IMR-90 (cell line): ENCODE measurements around the gene TLCD1. TPM values are rescaled to one million over a fixed set of nuclear protein-coding genes. Genes with fewer than 3 reads are reported as not detected.

Source experiments
- ATAC-seq: fragments of 200-7000 bp; cut with Tn5 transposase; 2 replicates; pipeline ENCODE4 v1.9.1; 2020; ENCODE audit warnings: low read depth, mild to moderate bottlenecking, moderate library complexity
- BruUV-seq: library from RNA; stranded (reverse); fragments of 400-500 nt; replicated peaks from 2 replicates; lab custom pipeline; 2021; lab: Mats Ljungman, UMichigan
- CTCF ChIA-PET: fragments of 300-600 bp; formaldehyde crosslinking; extraction: SDS; loops from one replicate; lab custom pipeline; 2021; ENCODE audit warnings: antibody characterized with exemption; lab: Yijun Ruan, JAX
- POLR2A ChIA-PET: fragments of 300-600 bp; sonication (Branson Sonifier 250); formaldehyde crosslinking; loops from one replicate; lab custom pipeline; 2022; ENCODE audit warnings: antibody characterized with exemption; ENCODE audit not compliant: unreplicated experiment; lab: Charles Lee
- DNase-seq: peaks from one replicate; pipeline ENCODE4 v3.0.0; 2013
- H2AFZ ChIP-seq: replicated peaks from 2 replicates; pipeline ENCODE3; 2013; ENCODE audit warnings: low read length, mild to moderate bottlenecking; ENCODE audit not compliant: poor library complexity
- H2AK5ac ChIP-seq: 2 replicates; pipeline ENCODE4 v1.6.1; 2013; ENCODE audit warnings: low read depth, low read length, inconsistent platforms
- H2AK9ac ChIP-seq: replicated peaks from 2 replicates; pipeline ENCODE3; 2013; ENCODE audit warnings: mild to moderate bottlenecking, low read depth, low read length, moderate library complexity; ENCODE audit not compliant: poor library complexity
- H2BK120ac ChIP-seq: 2 replicates; pipeline ENCODE4 v1.6.1; 2013; ENCODE audit warnings: low read depth, low read length, inconsistent platforms
- H2BK15ac ChIP-seq: 3 replicates; pipeline ENCODE4 v1.6.1; 2013; ENCODE audit warnings: low read depth, low read length, inconsistent platforms
- H2BK20ac ChIP-seq: 2 replicates; pipeline ENCODE4 v1.6.1; 2013; ENCODE audit warnings: low read depth, mild to moderate bottlenecking, inconsistent platforms, low read length, moderate library complexity
- H2BK5ac ChIP-seq: 2 replicates; pipeline ENCODE4 v1.6.1; 2013; ENCODE audit warnings: mild to moderate bottlenecking, low read depth, low read length, inconsistent platforms; ENCODE audit not compliant: poor library complexity, severe bottlenecking
- H3K14ac ChIP-seq: replicated peaks from 2 replicates; pipeline ENCODE4 v1.6.1; 2013; ENCODE audit warnings: low read depth, low read length, inconsistent platforms
- H3K18ac ChIP-seq: 2 replicates; pipeline ENCODE4 v1.6.1; 2013; ENCODE audit warnings: low read depth, low read length, control low read depth
- H3K23ac ChIP-seq: 2 replicates; pipeline ENCODE4 v1.6.1; 2013; ENCODE audit warnings: low read depth, low read length, inconsistent platforms
- H3K27ac ChIP-seq: 2 replicates; pipeline ENCODE4 v1.5.1; 2013; ENCODE audit warnings: mild to moderate bottlenecking, control low read depth, low read length; ENCODE audit not compliant: insufficient read depth
- H3K27me3 ChIP-seq: 2 replicates; pipeline ENCODE4 v1.6.1; 2013; ENCODE audit warnings: low read length; ENCODE audit not compliant: control insufficient read depth, insufficient read depth
- H3K36me3 ChIP-seq: 2 replicates; pipeline ENCODE4 v1.6.1; 2013; ENCODE audit warnings: low read length, mixed read lengths; ENCODE audit not compliant: control insufficient read depth, insufficient read depth
- H3K4ac ChIP-seq: 2 replicates; pipeline ENCODE4 v1.6.1; 2013; ENCODE audit warnings: low read depth, low read length, inconsistent platforms
- H3K4me1 ChIP-seq: 2 replicates; pipeline ENCODE4 v1.6.1; 2013; ENCODE audit warnings: low read length, mixed read lengths; ENCODE audit not compliant: control insufficient read depth, insufficient read depth
- H3K4me2 ChIP-seq: 2 replicates; pipeline ENCODE4 v1.6.1; 2013; ENCODE audit warnings: low read depth, mild to moderate bottlenecking, control low read depth, low read length, moderate library complexity
- H3K4me3 ChIP-seq: 2 replicates; pipeline ENCODE4 v1.5.1; 2013; ENCODE audit warnings: low read depth, mild to moderate bottlenecking, control low read depth, low read length, moderate library complexity; ENCODE audit not compliant: insufficient read depth
- H3K56ac ChIP-seq: 2 replicates; pipeline ENCODE4 v1.6.1; 2013; ENCODE audit warnings: low read length, inconsistent platforms; ENCODE audit not compliant: insufficient read depth; ENCODE audit errors: extremely low read depth
- H3K79me1 ChIP-seq, 2 experiments: 2 replicates each; pipeline ENCODE4 v1.6.1; 2013; ENCODE audit warnings: low read length in 2 of 2, inconsistent platforms in 1 of 2, low read depth in 1 of 2
- H3K9ac ChIP-seq: 2 replicates; pipeline ENCODE4 v1.6.1; 2013; ENCODE audit warnings: low read depth, low read length, control low read depth
- H3K9me1 ChIP-seq: 2 replicates; pipeline ENCODE4 v1.6.1; 2013; ENCODE audit warnings: low read length, inconsistent platforms; ENCODE audit not compliant: insufficient read depth
- H3K9me3 ChIP-seq: 2 replicates; pipeline ENCODE4 v1.6.1; 2013; ENCODE audit warnings: low read length; ENCODE audit not compliant: control insufficient read depth, insufficient read depth
- H4K20me1 ChIP-seq: 2 replicates; pipeline ENCODE4 v1.6.1; 2013; ENCODE audit warnings: low read length, inconsistent platforms; ENCODE audit not compliant: insufficient read depth
- H4K5ac ChIP-seq: 2 replicates; pipeline ENCODE4 v1.6.1; 2013; ENCODE audit warnings: mild to moderate bottlenecking, low read depth, low read length, control low read depth
- H4K8ac ChIP-seq, 2 experiments: 2 replicates each; pipeline ENCODE4 v1.6.1; 2013; ENCODE audit warnings: low read depth in 2 of 2, low read length in 2 of 2, control low read depth in 1 of 2, inconsistent platforms in 1 of 2
- H4K91ac ChIP-seq: 2 replicates; pipeline ENCODE4 v1.6.1; 2013; ENCODE audit warnings: low read depth, low read length, inconsistent platforms; ENCODE audit not compliant: insufficient read depth
- BHLHE40 ChIP-seq: fragments of 150-350 bp; IDR thresholded peaks from 2 replicates; pipeline ENCODE4 v1.6.1; 2016; ENCODE audit warnings: mild to moderate bottlenecking, low read depth, low read length
- CHD1 ChIP-seq: IDR thresholded peaks from 2 replicates; pipeline ENCODE4 v1.6.1; 2012; ENCODE audit warnings: low read depth, low read length, improper control_type of control experiment
- FOS ChIP-seq: fragments of 150-350 bp; IDR thresholded peaks from 2 replicates; pipeline ENCODE4 v1.6.1; 2016; ENCODE audit warnings: low read depth, low read length
- MAFK ChIP-seq: IDR thresholded peaks from 2 replicates; pipeline ENCODE4 v1.6.1; 2012; ENCODE audit warnings: low read depth, low read length, improper control_type of control experiment
- MAZ ChIP-seq: IDR thresholded peaks from 2 replicates; pipeline ENCODE4 v1.6.1; 2012; ENCODE audit warnings: low read depth, mild to moderate bottlenecking, low read length, improper control_type of control experiment, moderate library complexity, borderline replicate concordance
- MXI1 ChIP-seq: IDR thresholded peaks from 2 replicates; pipeline ENCODE4 v1.6.1; 2012; ENCODE audit warnings: low read depth, mild to moderate bottlenecking, low read length, moderate library complexity, borderline replicate concordance
- NFE2L2 ChIP-seq: fragments of 150-350 bp; IDR thresholded peaks from 2 replicates; pipeline ENCODE4 v1.6.1; 2016; ENCODE audit warnings: low read depth, mild to moderate bottlenecking, low read length
- POLR2A ChIP-seq: IDR thresholded peaks from 2 replicates; pipeline ENCODE4 v1.6.1; 2012; ENCODE audit warnings: mild to moderate bottlenecking, low read depth, low read length
- RAD21 ChIP-seq: IDR thresholded peaks from 2 replicates; pipeline ENCODE4 v1.6.1; 2012; ENCODE audit warnings: low read length, improper control_type of control experiment
- RCOR1 ChIP-seq: IDR thresholded peaks from 2 replicates; pipeline ENCODE4 v1.6.1; 2012; ENCODE audit warnings: mild to moderate bottlenecking, low read length, improper control_type of control experiment; ENCODE audit not compliant: insufficient replicate concordance
- RFX5 ChIP-seq: IDR thresholded peaks from 2 replicates; pipeline ENCODE4 v1.8.0; 2012; ENCODE audit warnings: low read depth, mild to moderate bottlenecking, low read length, moderate library complexity
- SMC3 ChIP-seq: fragments of 150-350 bp; IDR thresholded peaks from 2 replicates; pipeline ENCODE4 v1.6.1; 2016; ENCODE audit warnings: low read depth, mild to moderate bottlenecking, antibody characterized with exemption, low read length, moderate library complexity
- WGBS, 2 experiments: methylation state at CpG; one replicate each; pipeline versions ENCODE4 v1.1.5 to v1.1.7; 2013; ENCODE audit warnings: missing lambda C conversion rate in 2 of 2; ENCODE audit not compliant: insufficient read length in 1 of 2; ENCODE audit errors: extremely low coverage in 2 of 2; 5-methylcytosine and 5-hydroxymethylcytosine counted together
- dilution Hi-C: fragments of 300-500 bp; cut with HindIII; formaldehyde crosslinking; loops from one replicate; pipeline ENCODE4 v1.14.3; 2018; ENCODE audit warnings: low sequenced_read_pairs; ENCODE audit not compliant: unreplicated experiment
- in situ Hi-C: fragments of 300-500 bp; cut with MboI; formaldehyde crosslinking; loops from 3 replicates; pipeline ENCODE4 v1.14.3; 2019; ENCODE audit warnings: low sequenced_read_pairs, inconsistent platforms, mixed read lengths
- intact Hi-C: fragments of 100-400 bp; cut with micrococcal nuclease; formaldehyde crosslinking; loops from 2 replicates; pipeline ENCODE4 v1.10.0; 2022
- polyA plus RNA-seq, 3 experiments: library from polyadenylated mRNA; depleted of rRNA; stranded (reverse); fragments of >200 nt; gene quantifications; 2 replicates each; pipeline ENCODE4 v1.2.3, GENCODE V29; 2012; ENCODE audit warnings: low replicate concordance in 1 of 3
- total RNA-seq: library from RNA; depleted of rRNA; stranded (reverse); fragments of >200 nt; gene quantifications from 2 replicates; pipeline ENCODE4 v1.2.3, GENCODE V29; 2012

The TLCD1 gene
- total and polyA plus RNA-seq, 2 of the 4 experiments (the other 2 are of a cell fraction), result 3.6 to 9.3 TPM

DNA sequence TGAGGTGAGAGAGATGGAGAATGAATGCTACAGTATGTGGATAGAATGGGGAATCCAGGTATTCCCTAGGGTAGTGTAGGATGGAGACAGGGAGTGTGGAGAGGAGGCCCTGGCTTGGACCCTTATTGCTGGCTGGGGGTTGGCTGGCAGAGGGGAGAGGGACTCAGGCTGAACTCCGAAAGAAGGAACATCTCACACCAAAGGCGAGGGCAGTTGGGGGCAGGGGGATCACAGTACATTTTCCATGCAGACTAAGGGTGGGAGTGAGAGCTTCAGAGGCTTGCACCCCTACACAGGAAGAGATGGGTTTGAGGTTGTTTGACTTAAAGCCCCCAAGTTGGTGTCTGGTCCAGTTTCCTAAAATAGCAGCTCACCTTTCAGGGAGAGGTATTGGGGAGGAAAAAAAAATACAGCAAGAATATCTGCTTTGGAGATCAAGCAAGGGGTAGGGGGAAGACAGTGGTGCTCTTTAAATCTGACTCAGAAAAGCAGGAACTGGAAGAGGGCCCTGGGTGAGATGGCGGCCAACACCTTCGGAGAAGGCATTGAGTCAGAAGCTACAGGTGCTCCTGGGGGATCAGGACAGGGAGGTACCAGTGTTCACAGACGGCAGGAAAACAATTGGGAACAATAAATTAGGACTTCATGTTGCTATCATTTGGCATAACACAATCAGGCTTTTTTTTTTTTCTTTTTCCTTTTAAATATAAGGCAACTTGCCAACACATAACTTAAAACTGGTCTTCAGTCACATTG is 30.2 kb upstream of the TLCD1 start (continued):
- no peak for TF ChIP-seq FOS

DNA sequence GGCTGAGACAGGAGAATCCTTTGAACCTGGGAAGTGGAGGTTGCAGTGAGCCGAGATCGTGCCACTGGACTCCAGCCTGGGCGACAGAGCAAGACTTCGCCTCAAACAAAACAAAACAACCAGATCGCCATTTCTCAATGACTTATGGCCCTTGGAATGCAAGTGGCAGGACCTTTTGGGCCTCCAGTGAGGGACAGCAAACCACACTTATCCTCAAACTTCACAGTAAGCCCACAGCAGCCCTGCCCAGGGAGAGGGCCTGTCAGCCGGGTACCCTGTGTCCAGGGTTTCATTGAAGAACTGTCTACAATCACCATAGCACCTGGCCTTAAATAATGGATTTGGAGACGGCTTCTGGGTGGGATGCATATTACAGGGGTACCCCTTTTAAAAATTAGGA is 29.5 kb upstream of the TLCD1 start:
- Histone ChIP-seq H3K4me2 (peak overlapping the region; percentile 26; the same call in 1 of the 2 replicates), H3K4ac (no peak overlapping the region), H3K36me3 (peaks cover 43% of the 10 kb centered on the region), H2BK120ac (no peak overlapping the region), H3K14ac (no peak overlapping the region), H4K5ac (no peak overlapping the region), H3K56ac (no peak overlapping the region), H3K27ac (no peak overlapping the region), H3K9me3 (no peaks in the 10 kb centered on the region), H4K20me1 (peaks cover 33% of the 10 kb centered on the region), H4K8ac (no peak overlapping the region), H2BK20ac (no peak overlapping the region), H2AFZ (no peak overlapping the region), H2BK5ac (no peak overlapping the region), H3K79me1 (peaks cover 15 to 64% of the 10 kb centered on the region in 2 experiments), H3K27me3 (no peaks in the 10 kb centered on the region), H3K4me3 (no peak overlapping the region), H3K9me1 (no peaks in the 10 kb centered on the region), H3K9ac (no peak overlapping the region), H3K23ac (peak overlapping the region; percentile 7; the same call in 1 of the 2 replicates), H2AK5ac (peak overlapping the region; percentile 7; the same call in 1 of the 2 replicates), H3K18ac (no peak overlapping the region), H2BK15ac (no peak overlapping the region), H3K4me1 (peaks cover 3% of the 10 kb centered on the region), H2AK9ac (no peak overlapping the region), H4K91ac (no peak overlapping the region)
- intact Hi-C loops, result no loop called here
- no TSS peak for BruUV-seq
- POLR2A ChIA-PET, result no interaction called here
- dilution Hi-C loops, result no loop called here
- WGBS, 2 experiments, result 100% methylated on average over 1 of the region's 7 CpGs; no CpG with 5 or more reads in 1 of the 2 experiments
- peak; percentile 33 for ATAC-seq
- CTCF ChIA-PET, result no interaction called here
- no peak for DNase-seq
- in situ Hi-C loops, result no loop called here
- TF ChIP-seq SMC3 (no peak), MXI1 (no peak), CHD1 (no peak), MAZ (no peak), NFE2L2 (no peak), RCOR1 (no peak), RFX5 (no peak), MAFK (no peak), FOS (no peak), BHLHE40 (no peak), RAD21 (no peak), POLR2A (no peak)
